GM12874 (cell line): ENCODE results near the gene SENP2.

ENCODE experiments used
- TF ChIP-seq, protein P1 (sequence below): IDR thresholded peaks from 2 replicates; pipeline ENCODE4 v1.5.1; 2011; ENCODE audit warnings: low read depth, mild to moderate bottlenecking, control low read depth, low read length, moderate library complexity; ENCODE audit not compliant: insufficient read depth

The SENP2 gene

DNA sequence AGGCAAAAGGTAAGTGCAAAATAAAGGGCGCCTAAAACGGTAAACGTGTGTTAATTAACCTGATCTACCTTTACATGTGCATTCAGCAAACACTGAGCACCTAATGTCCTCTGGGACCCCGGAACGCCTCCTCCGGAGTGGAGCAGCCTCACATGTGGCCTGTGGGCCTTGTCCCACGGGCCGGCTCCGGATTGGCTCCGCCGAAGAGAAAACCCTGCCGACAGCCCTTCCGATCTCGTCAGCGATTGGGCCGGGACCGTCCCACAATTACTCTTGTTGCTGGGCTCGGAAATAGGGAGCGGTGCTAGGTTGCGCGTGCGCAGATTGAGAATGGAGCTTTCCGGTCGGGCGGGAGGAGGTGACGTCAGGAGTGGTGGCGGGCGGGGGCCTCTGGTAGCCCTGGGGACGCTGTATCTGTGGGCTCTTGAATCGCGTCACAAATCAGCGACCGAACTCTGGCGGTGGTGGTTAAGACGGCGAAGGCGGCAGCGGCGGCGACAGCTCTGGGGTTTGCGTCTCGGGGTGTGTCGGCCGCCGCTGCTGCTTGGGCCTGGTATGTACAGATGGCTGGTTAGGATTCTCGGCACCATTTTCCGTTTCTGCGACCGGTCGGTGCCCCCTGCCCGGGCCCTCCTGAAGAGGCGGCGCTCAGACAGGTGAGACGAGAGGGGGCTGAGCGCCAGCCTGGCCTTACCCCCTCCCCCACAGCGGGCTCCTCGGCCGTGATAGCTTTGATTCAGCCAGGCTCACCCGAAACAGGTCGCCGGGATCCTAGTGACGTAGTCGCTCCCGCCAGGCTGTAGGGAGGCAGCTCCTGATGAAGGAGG is at the start of gene SENP2:
Gene SENP2 (plus strand): TSS at position 437 of the 827 bp plus-strand sequence. CDS start 119 bp downstream, at position 556.
- TF ChIP-seq, protein P1, sequence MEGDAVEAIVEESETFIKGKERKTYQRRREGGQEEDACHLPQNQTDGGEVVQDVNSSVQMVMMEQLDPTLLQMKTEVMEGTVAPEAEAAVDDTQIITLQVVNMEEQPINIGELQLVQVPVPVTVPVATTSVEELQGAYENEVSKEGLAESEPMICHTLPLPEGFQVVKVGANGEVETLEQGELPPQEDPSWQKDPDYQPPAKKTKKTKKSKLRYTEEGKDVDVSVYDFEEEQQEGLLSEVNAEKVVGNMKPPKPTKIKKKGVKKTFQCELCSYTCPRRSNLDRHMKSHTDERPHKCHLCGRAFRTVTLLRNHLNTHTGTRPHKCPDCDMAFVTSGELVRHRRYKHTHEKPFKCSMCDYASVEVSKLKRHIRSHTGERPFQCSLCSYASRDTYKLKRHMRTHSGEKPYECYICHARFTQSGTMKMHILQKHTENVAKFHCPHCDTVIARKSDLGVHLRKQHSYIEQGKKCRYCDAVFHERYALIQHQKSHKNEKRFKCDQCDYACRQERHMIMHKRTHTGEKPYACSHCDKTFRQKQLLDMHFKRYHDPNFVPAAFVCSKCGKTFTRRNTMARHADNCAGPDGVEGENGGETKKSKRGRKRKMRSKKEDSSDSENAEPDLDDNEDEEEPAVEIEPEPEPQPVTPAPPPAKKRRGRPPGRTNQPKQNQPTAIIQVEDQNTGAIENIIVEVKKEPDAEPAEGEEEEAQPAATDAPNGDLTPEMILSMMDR, result no peak

DNA sequence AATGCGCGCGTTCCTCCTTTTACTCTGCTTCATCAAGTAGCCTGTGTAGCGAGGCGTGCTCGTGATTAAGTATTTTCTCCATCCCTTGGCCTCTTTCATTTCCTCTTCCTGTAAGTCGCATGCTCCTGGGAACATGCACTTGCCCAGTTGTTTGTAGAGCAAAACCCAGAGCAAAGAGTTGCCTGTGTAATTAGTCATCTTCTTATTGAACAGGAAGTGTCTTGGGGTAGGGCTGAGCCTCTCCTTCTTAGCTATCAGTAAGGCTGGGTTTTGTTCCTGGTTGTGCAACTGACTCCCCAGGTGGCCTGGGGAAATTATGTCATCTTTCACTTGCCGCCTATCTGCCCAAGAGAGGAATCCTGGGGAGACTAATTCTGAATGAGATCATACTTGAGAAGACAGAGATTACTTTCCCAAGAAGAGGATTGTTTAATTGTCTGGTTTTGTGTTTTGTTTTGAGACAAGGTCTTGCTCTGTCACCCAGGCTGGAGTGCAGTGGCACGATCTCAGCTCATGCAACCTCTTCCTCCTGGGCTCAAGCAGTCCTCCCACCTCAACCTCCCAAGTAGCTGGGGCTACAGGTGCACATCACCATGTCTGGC is 48.6 kb upstream of the SENP2 start:
- TF ChIP-seq, protein P1, result no peak

DNA sequence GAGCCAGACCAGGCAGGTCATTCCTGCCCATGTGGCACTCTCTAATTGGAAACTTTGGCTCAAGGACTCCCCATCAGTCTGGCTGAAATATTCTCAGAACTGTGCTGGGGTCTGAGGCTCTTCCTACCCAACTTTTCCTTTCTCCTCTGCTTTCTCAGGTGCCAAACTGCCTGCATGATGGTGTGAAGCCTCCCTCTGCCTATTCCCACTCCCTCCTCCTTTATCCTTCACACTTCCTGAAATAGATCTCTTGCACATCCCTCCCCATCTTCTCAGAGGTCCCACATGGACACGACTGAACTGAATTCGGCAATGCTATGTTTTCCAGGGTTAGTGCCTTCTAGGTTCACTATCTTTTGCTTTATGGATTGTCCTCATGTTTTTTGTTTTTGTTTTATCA is 46.2 kb upstream of the SENP2 start:
- TF ChIP-seq, protein P1, result no peak

DNA sequence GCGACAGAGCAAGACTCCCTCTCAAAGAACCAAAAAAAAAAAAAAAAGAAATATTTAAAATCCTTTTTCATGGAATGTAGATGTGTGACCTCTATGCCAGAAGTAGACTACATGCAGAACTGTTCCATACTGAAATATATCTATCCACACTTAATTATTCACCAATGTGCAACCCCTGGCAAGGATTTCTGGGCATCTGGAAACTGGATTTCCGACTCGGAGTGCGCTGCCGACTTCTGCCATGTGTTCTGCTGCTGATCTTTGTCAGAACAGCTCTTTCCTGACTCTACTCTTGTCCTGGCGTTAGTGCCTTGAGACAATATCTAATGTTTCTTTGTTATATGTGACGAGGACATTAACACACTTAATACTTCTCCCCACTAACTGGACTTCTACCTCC is 45.4 kb upstream of the SENP2 start:
- TF ChIP-seq, protein P1, result no peak

DNA sequence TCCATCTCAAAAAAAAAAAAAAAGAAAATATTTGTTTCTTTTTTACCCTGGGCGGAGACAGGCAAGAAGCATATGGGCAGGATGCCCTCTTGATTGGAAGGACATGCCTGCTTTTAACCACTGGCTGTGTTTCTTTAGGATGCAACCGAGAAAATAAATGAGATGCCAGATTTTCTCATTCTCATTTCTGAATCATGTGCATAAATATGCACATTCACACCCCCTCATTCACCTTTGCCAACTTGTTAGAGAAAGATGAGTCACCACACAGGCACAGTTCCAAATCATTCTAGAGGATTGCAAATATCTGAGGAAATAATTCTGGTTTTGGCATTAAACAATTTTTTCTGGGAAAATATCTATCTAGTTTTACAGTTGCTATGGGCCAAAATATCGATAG is 37.0 kb upstream of the SENP2 start:
- TF ChIP-seq, protein P1, result no peak

DNA sequence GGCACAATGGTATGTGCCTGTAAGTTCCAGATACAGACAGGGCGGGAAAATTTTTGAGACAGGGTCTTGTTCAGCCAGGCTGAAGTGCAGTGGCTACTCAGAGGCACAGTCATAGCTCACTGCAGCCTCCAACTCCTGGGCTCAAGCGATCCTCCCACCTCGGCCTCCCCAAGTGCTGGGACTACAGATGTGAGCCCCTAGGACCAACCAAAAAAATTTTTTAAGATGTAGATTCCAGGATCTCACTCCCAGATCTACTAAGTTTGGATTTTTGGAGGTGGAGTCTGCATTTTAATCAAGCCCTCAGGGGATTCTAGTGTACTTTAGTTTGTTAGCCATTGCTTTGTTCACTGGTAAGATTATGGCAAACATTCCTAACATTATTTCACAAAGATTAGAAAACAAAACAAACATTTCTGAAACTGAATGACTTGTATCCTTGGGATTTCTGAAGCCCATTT is 36.4 kb upstream of the SENP2 start:
- TF ChIP-seq, protein P1, result no peak

DNA sequence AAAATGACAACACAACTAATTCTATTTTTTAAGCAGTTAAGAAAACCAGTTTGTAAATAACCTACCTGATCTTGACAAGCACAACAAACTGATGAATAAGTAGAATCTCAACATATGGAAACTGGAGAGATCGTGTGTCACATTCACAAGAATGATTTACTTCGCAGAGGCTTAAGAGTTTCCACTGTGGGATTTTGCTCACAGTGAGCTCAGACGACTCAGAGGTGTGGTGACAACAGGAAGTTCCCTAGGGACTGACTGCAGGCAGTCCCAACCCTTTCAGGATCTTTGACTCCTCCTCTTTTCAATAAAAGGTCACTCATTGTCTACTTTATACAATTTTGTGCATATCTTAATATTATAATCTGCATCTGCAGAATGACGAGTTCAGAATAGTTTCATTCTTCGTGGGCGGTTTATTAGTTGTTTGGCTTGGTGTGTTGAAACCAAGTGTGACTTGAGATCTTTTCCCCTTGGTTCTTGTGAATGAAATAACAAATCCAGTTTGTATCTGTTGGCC is 33.7 kb upstream of the SENP2 start, which contains the start of gene LIPH:
Gene LIPH (minus strand): TSS at position 231 of the 520 bp plus-strand sequence. CDS start 117 bp downstream, at position 114.
- TF ChIP-seq, protein P1, result no peak
